Lung (tissue), 16 donors: ENCODE measurements around the gene OR9K2. TPM values are rescaled to one million over a fixed set of nuclear protein-coding genes. Genes with fewer than 3 reads are reported as not detected.

Experiments used
- ATAC-seq: fragments of 200-7000 bp; cut with Tn5 transposase; one replicate; pipeline ENCODE4 v1.9.1; 2020; ENCODE audit warnings: moderate number of reproducible peaks; ENCODE audit not compliant: insufficient read depth, low FRiP score
- DNase-seq, 3 donors: peaks; one replicate each; pipeline ENCODE4 v3.0.0-alpha.2; 2013 to 2017
- H3K27ac ChIP-seq, 2 donors: one replicate each; pipeline ENCODE4 v1.5.1; 2013; ENCODE audit warnings: mild to moderate bottlenecking in 2 of 2, moderate library complexity in 2 of 2, control low read depth in 1 of 2, inconsistent platforms in 1 of 2, low read depth in 1 of 2, low read length in 1 of 2
- H3K27me3 ChIP-seq, 3 donors: one replicate each; pipeline ENCODE4 v1.5.1; 2013; ENCODE audit warnings: low read length in 2 of 3; ENCODE audit not compliant: control insufficient read depth in 3 of 3, insufficient read depth in 3 of 3
- H3K36me3 ChIP-seq, 4 donors: one replicate each; pipeline ENCODE4 v1.5.1; 2013; ENCODE audit warnings: low read length in 4 of 4, mild to moderate bottlenecking in 1 of 4, moderate library complexity in 1 of 4; ENCODE audit not compliant: control insufficient read depth in 4 of 4, insufficient read depth in 4 of 4
- H3K4me1 ChIP-seq, 5 donors: one replicate each; pipeline ENCODE4 v1.5.1; 2013; ENCODE audit warnings: low read length in 5 of 5, mild to moderate bottlenecking in 2 of 5, moderate library complexity in 1 of 5; ENCODE audit not compliant: control insufficient read depth in 5 of 5, insufficient read depth in 5 of 5
- H3K4me3 ChIP-seq: one replicate; pipeline ENCODE4 v1.5.1; 2013; ENCODE audit warnings: mild to moderate bottlenecking, control low read depth, moderate library complexity
- H3K9ac ChIP-seq, 2 donors: one replicate each; pipeline ENCODE4 v1.5.1; 2013; ENCODE audit warnings: low read length in 2 of 2, control low read depth in 1 of 2; ENCODE audit not compliant: insufficient read depth in 1 of 2
- H3K9me3 ChIP-seq, 4 donors: one replicate each; pipeline ENCODE4 v1.5.1; 2013; ENCODE audit warnings: low read length in 3 of 4, mild to moderate bottlenecking in 1 of 4, moderate library complexity in 1 of 4; ENCODE audit not compliant: control insufficient read depth in 4 of 4, insufficient read depth in 3 of 4
- CTCF ChIP-seq: IDR thresholded peaks from 2 replicates; pipeline ENCODE4 v1.5.1; 2012; ENCODE audit warnings: mild to moderate bottlenecking; ENCODE audit errors: control extremely low read depth, extremely low read depth
- WGBS, 2 donors: extraction: QIAGEN DNeasy Blood & Tissue Kit; methylation state at CpG; one replicate each; pipeline ENCODE4 v1.1.7; 2013; 5-methylcytosine and 5-hydroxymethylcytosine counted together
- long read RNA-seq, 5 donors: transcript quantifications; one replicate each; lab custom pipeline, GENCODE V29; 2026
- polyA plus RNA-seq, 2 donors: library from polyadenylated mRNA; stranded (reverse); fragments of 200-250 nt; gene quantifications; one replicate each; pipeline ENCODE4 v1.2.1, GENCODE V29; 2013
- total RNA-seq, 2 donors: library from RNA; depleted of rRNA in 1 of 2; stranded (reverse); fragments of >200 nt in 1 of 2; gene quantifications; one replicate each; pipeline ENCODE4 v1.2.1, GENCODE V29; 2014 to 2021
- donor health status: control.
- donor health status: control.
- donor health status: Bipolar disorder and iron deficiency.
- donor health status: healthy.
- donor health status: DM: yes; HTN: yes; CAD: no.

The OR9K2 gene
- not detected for total RNA-seq
- polyA plus RNA-seq: not detected
- long read RNA-seq, donor 1: 0 reads
- long read RNA-seq, donor 2: 0 reads
- long read RNA-seq, donor 3: 0 reads
- long read RNA-seq, donor 4: 0 reads
- long read RNA-seq, donor 5: 0 reads

- 80 to 91% methylated on average over 2 of the region's 2 CpGs for WGBS, 2 donors
- no peaks in the 10 kb centered on the region for H3K4me1 ChIP-seq
- TF ChIP-seq CTCF: no peak
- no peaks in the 10 kb centered on the region for H3K27me3 ChIP-seq
- DNase-seq: no peak
- no peaks in the 10 kb centered on the region for H3K36me3 ChIP-seq
- ATAC-seq: no peak
- H3K27ac ChIP-seq: no peak within 1 kb of the TSS
- H3K9ac ChIP-seq: no peak within 1 kb of the TSS
- H3K9me3 ChIP-seq: no peaks in the 10 kb centered on the region
- no peak within 1 kb of the TSS for H3K4me3 ChIP-seq
These were observed at the start of gene OR9K2 for GRCh38 chr12:55126106-55126505. TSS of gene OR9K2 (plus strand) at chr12:55126406. CDS start at chr12:55129835, 3,429 bp downstream.

GRCh38 chr12:55092579-55092978 is 33.6 kb upstream of the OR9K2 start:
- Histone ChIP-seq H3K9me3 (no peaks in the 10 kb centered on the region), H3K9ac (no peak overlapping the region), H3K27me3 (no peaks in the 10 kb centered on the region), H3K4me3 (no peak overlapping the region), H3K27ac (no peak overlapping the region), H3K4me1 (no peaks in the 10 kb centered on the region), H3K36me3 (no peaks in the 10 kb centered on the region)
- DNase-seq (no peak), ATAC-seq (no peak)
- no peak for TF ChIP-seq CTCF
- 91 to 94% methylated on average over 3 of the region's 3 CpGs for WGBS, 2 donors

- H3K36me3 ChIP-seq: no peaks in the 10 kb centered on the region
- H3K4me3 ChIP-seq: no peak overlapping the region
- H3K27me3 ChIP-seq: no peaks in the 10 kb centered on the region
- H3K4me1 ChIP-seq: no peaks in the 10 kb centered on the region
- no peak for ATAC-seq
- no peak for DNase-seq
- no peak for TF ChIP-seq CTCF
- H3K27ac ChIP-seq: no peak overlapping the region
- H3K9ac ChIP-seq: no peak overlapping the region
- no peaks in the 10 kb centered on the region for H3K9me3 ChIP-seq
- WGBS, 2 donors: 81% methylated on average over 4 of the region's 4 CpGs
These were observed 13.8 kb upstream of the OR9K2 start for GRCh38 chr12:55112378-55112875.

GRCh38 chr12:55116152-55116551 is 10.1 kb upstream of the OR9K2 start:
- DNase-seq (no peak), ATAC-seq (no peak)
- Histone ChIP-seq H3K27ac (no peak overlapping the region), H3K36me3 (no peaks in the 10 kb centered on the region), H3K4me3 (no peak overlapping the region), H3K9ac (no peak overlapping the region), H3K4me1 (no peaks in the 10 kb centered on the region), H3K9me3 (no peaks in the 10 kb centered on the region), H3K27me3 (no peaks in the 10 kb centered on the region)
- TF ChIP-seq CTCF: no peak
- WGBS, 2 donors: 94 to 95% methylated on average over 1 of the region's 1 CpG
